K562 (cell line): Measurements from ENCODE around the gene MYO3A.

Experiments
- KLF10 ChIP-seq: fragments of 250-450 bp; sonication (Bioruptor Pico); IDR thresholded peaks from 2 replicates; pipeline ENCODE4 v1.6.1; 2021; ENCODE audit warnings: matching md5 sums
- SIN3A ChIP-seq, 2 experiments: fragments of 150-350 bp in 1 of 2; IDR thresholded peaks; 2 replicates each; pipeline ENCODE4 v1.6.1; 2011 to 2016; ENCODE audit warnings: borderline replicate concordance in 2 of 2, low read depth in 2 of 2, low read length in 2 of 2, mild to moderate bottlenecking in 2 of 2, moderate library complexity in 2 of 2; ENCODE audit not compliant: control insufficient read depth in 1 of 2
- SP2 ChIP-seq: IDR thresholded peaks from 2 replicates; pipeline ENCODE4 v1.6.1; 2011; ENCODE audit warnings: mild to moderate bottlenecking, low read depth, low read length, moderate library complexity; ENCODE audit not compliant: poor library complexity, severe bottlenecking; ENCODE audit errors: extremely low read depth

DNA sequence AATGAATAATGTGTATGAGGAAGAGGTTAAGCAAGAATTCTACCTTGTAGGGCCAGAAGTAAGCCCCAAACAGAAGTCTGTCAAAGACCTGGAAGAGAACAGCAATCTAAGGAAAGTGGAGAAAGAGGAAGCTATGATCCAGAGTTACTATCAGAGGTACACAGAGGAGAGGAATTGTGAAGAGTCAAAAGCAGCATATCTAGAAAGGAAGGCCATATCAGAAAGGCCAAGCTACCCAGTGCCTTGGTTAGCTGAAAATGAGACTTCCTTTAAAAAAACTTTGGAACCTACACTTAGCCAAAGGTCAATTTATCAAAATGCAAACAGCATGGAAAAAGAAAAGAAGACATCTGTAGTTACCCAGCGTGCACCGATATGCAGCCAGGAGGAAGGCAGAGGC, 239.8 kb downstream of the MYO3A start:
- TF ChIP-seq SP2: no peak
- TF ChIP-seq KLF10 (CRISPR knock-in tag): no peak
- TF ChIP-seq SIN3A (IDR thresholded peaks at IDR 0.05; ENCODE audit: borderline replicate concordance in 2 of 2, control insufficient read depth in 1 of 2, low read depth in 2 of 2, low read length in 2 of 2): no peak
